Keratinocyte (primary cell): ENCODE measurements around the gene ABCB9. TPM values are rescaled to one million over a fixed set of nuclear protein-coding genes. Genes with fewer than 3 reads are reported as not detected.

Experiments used
- DNase-seq: peaks from one replicate; pipeline ENCODE4 v3.0.0-alpha.2; 2011; ENCODE audit warnings: low read depth, missing footprints, low spot score
- FAIRE-seq: peaks from 2 replicates; lab custom pipeline; 2011; peaks lifted over from hg19 to GRCh38; lab: Jason Lieb, UNC
- H2AFZ ChIP-seq: 2 replicates; pipeline ENCODE4 v1.6.0; 2012; ENCODE audit warnings: low read length, control low read depth, inconsistent platforms; ENCODE audit not compliant: control insufficient read depth
- H3K27ac ChIP-seq: 2 replicates; pipeline ENCODE4 v1.5.1; 2011; ENCODE audit warnings: low read length; ENCODE audit not compliant: control insufficient read depth, insufficient read depth
- H3K27me3 ChIP-seq: 3 replicates; pipeline ENCODE4 v1.6.0; 2011; ENCODE audit warnings: low read length; ENCODE audit not compliant: control insufficient read depth, insufficient read depth; ENCODE audit errors: extremely low read depth
- H3K36me3 ChIP-seq, 2 experiments: 2 replicates in 1 of 2; 3 replicates in 1 of 2; pipeline ENCODE4 v1.5.1; 2011; ENCODE audit warnings: low read length in 2 of 2, mild to moderate bottlenecking in 1 of 2; ENCODE audit not compliant: control insufficient read depth in 2 of 2, insufficient read depth in 2 of 2; ENCODE audit errors: extremely low read depth in 1 of 2
- H3K4me1 ChIP-seq: 3 replicates; pipeline ENCODE4 v1.5.1; 2011; ENCODE audit warnings: low read length; ENCODE audit not compliant: control insufficient read depth, insufficient read depth; ENCODE audit errors: extremely low read depth
- H3K4me2 ChIP-seq: 3 replicates; pipeline ENCODE4 v1.6.0; 2011; ENCODE audit warnings: low read depth, low read length; ENCODE audit not compliant: control insufficient read depth, insufficient read depth; ENCODE audit errors: extremely low read depth
- H3K4me3 ChIP-seq, 3 experiments: fragments of 200-600 bp in 1 of 3; sonication (generic) in 1 of 3; 2 replicates in 2 of 3; 3 replicates in 1 of 3; pipeline ENCODE4 v1.5.1; 2011 to 2016; ENCODE audit warnings: low read length in 3 of 3, mild to moderate bottlenecking in 3 of 3, control low read depth in 2 of 3, inconsistent platforms in 1 of 3, low read depth in 1 of 3, mixed read lengths in 1 of 3, mixed run types in 1 of 3, moderate library complexity in 1 of 3; ENCODE audit not compliant: control insufficient read depth in 2 of 3, insufficient read depth in 2 of 3; ENCODE audit errors: extremely low read depth in 1 of 3
- H3K79me2 ChIP-seq: 2 replicates; pipeline ENCODE4 v1.6.0; 2012; ENCODE audit warnings: low read length; ENCODE audit not compliant: control insufficient read depth, insufficient read depth
- H3K9ac ChIP-seq: 3 replicates; pipeline ENCODE4 v1.6.0; 2011; ENCODE audit warnings: low read length; ENCODE audit not compliant: control insufficient read depth, insufficient read depth; ENCODE audit errors: extremely low read depth
- H3K9me1 ChIP-seq: 3 replicates; pipeline ENCODE4 v1.6.0; 2011; ENCODE audit warnings: low read length; ENCODE audit not compliant: control insufficient read depth, insufficient read depth; ENCODE audit errors: extremely low read depth
- H3K9me3 ChIP-seq: 2 replicates; pipeline ENCODE4 v1.5.1; 2012; ENCODE audit warnings: low read depth, low read length; ENCODE audit not compliant: control insufficient read depth
- H4K20me1 ChIP-seq: 3 replicates; pipeline ENCODE4 v1.6.0; 2011; ENCODE audit warnings: low read length; ENCODE audit not compliant: control insufficient read depth, insufficient read depth; ENCODE audit errors: extremely low read depth
- EZH2 ChIP-seq: IDR thresholded peaks from one replicate; pipeline ENCODE4 v1.6.1; 2012; ENCODE audit warnings: inconsistent platforms, mild to moderate bottlenecking, low read length, moderate library complexity
- dilution Hi-C: fragments of 300-500 bp; cut with MboI; formaldehyde crosslinking; loops from one replicate; pipeline ENCODE4 v1.7.0; 2020; ENCODE audit warnings: low sequenced_read_pairs; ENCODE audit not compliant: extremely low pct_ligation_motif_present
- polyA plus RNA-seq, 5 experiments: library from polyadenylated mRNA; depleted of rRNA in 3 of 5; stranded (reverse) in 3 of 5; stranded (forward) in 1 of 5; unstranded in 1 of 5; fragments of >200 nt; gene quantifications; 1 replicate in 1 of 5; 2 replicates in 3 of 5; 3 replicates in 1 of 5; pipeline versions ENCODE4 v1.2.1 to v1.2.3, GENCODE V29; 2011 to 2012; ENCODE audit warnings: missing spikeins in 2 of 5, low read depth in 1 of 5, low replicate concordance in 1 of 5
- TF ChIP-seq, protein P1 (sequence below), 3 experiments: IDR thresholded peaks in 1 of 3; conservative IDR thresholded peaks in 1 of 3; optimal IDR thresholded peaks in 1 of 3; 2 replicates in 2 of 3; 3 replicates in 1 of 3; pipeline versions ENCODE3 to v1.5.1; 2011; ENCODE audit warnings: low read length in 3 of 3, mild to moderate bottlenecking in 3 of 3, moderate library complexity in 2 of 3, control low read depth in 1 of 3, inconsistent platforms in 1 of 3; ENCODE audit not compliant: insufficient read depth in 2 of 3; ENCODE audit errors: extremely low read depth in 1 of 3

ABCB9 gene
- polyA plus RNA-seq, 1 donor (not counting 4 experiments of a cell fraction or from before 2014, with no cell fraction given) = 4.0 TPM

DNA sequence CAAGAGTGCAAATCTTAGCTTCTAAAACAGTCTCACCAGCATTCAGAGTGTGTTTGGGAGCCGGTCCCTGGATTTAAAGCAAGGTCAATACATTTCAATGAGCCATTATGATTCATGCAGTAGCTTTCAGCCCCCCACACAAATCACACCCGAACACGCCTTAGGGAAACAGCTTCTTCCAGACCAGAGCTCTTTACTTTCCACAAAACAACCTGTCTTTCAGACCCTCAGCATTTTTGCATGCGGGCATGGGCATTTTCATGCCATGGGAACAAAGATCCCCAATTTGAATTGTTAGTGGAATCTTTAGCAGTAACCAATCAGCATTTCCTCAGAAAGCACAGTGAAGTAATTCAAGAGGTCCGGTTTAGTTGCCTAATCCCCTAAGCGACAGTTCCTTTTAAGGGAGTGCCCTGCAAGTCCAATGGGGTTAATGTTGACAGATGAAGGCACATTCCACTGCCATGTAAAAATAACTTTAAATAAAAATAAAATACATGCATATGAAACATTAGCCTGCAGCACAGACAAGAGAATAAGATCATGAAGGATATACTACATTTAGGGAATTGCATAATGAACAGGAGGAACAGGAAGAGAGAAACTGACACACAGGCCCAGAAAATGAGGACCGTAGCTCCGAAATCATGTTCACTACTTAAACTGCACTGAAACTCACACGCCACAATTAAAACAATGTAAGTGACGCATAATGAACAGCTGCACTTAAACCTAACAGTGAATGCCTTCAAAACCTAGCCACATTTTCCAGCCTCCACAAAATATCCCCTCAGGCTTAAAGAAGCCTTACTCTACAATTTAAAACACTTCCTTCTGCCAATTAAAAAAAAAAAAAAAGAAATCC, 74.4 kb downstream of the ABCB9 start:
- peaks cover 0 to 13% of the 10 kb centered on the region in 2 experiments for H3K36me3 ChIP-seq
- H3K9me3 ChIP-seq = no peaks in the 10 kb centered on the region
- H4K20me1 ChIP-seq = no peaks in the 10 kb centered on the region
- H3K79me2 ChIP-seq = peaks cover 75% of the 10 kb centered on the region
- DNase-seq (no peak), FAIRE-seq (no peak)
- H3K27me3 ChIP-seq = no peaks in the 10 kb centered on the region
- H3K4me3 ChIP-seq = peak overlapping the region; percentile 23 to 68 (median 67)
- peak overlapping the region; percentile 98 for H3K4me2 ChIP-seq
- TF ChIP-seq, protein P1, sequence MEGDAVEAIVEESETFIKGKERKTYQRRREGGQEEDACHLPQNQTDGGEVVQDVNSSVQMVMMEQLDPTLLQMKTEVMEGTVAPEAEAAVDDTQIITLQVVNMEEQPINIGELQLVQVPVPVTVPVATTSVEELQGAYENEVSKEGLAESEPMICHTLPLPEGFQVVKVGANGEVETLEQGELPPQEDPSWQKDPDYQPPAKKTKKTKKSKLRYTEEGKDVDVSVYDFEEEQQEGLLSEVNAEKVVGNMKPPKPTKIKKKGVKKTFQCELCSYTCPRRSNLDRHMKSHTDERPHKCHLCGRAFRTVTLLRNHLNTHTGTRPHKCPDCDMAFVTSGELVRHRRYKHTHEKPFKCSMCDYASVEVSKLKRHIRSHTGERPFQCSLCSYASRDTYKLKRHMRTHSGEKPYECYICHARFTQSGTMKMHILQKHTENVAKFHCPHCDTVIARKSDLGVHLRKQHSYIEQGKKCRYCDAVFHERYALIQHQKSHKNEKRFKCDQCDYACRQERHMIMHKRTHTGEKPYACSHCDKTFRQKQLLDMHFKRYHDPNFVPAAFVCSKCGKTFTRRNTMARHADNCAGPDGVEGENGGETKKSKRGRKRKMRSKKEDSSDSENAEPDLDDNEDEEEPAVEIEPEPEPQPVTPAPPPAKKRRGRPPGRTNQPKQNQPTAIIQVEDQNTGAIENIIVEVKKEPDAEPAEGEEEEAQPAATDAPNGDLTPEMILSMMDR (optimal IDR thresholded peaks at IDR 0.05 in 1 of 3, IDR thresholded peaks at IDR 0.05 in 1 of 3, conservative IDR thresholded peaks at IDR 0.05 in 1 of 3; ENCODE audit: extremely low read depth in 1 of 3, insufficient read depth in 2 of 3, low read length in 3 of 3) = no peak
- no peak for TF ChIP-seq EZH2
- H2AFZ ChIP-seq = no peak overlapping the region
- dilution Hi-C loops = no loop called here
- peak overlapping the region; percentile 86 for H3K9ac ChIP-seq
- peaks cover 71% of the 10 kb centered on the region for H3K4me1 ChIP-seq
- no peaks in the 10 kb centered on the region for H3K9me1 ChIP-seq
- H3K27ac ChIP-seq = peak overlapping the region; percentile 99

DNA sequence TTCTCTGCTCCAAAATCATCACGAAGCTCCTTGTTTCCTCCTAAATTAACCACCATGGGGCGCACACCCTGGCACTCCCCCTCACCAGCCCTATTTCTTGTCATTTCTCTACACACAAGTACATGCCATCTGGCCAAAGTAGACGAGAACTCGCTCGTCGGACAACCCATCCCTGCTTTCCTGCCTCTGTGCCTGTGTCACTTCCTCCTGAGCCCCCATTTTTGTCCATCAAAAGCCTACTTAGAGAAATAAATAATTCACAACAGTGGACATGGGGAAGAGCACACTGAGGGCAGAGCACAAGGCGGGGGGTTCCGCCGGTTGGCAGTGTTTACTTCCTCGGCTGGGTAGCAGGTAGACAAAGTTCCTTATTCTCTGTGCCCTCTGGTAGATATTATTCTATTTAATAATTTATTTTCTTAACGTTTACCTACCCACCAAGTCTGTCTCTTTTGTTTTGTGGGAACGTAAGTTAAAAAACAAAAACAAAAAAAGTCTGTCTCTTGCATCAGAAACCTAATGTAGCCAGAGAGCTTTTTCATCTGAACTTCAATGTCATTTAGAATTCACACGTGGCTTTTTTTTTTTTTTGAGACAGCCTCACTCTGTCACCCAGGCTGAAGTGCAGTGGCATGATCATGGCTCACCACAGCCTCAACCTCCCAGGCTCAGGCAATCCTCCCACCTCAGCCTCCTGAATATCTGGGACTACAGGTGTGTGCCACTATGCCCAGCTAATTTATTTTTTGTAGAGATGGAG, 76.3 kb downstream of the ABCB9 start:
- peaks cover 82% of the 10 kb centered on the region for H3K79me2 ChIP-seq
- no peak for DNase-seq
- H3K9ac ChIP-seq = peak overlapping the region; percentile 5
- no peak overlapping the region for H3K4me3 ChIP-seq
- H2AFZ ChIP-seq = no peak overlapping the region
- H3K4me2 ChIP-seq = peak overlapping the region; percentile 98
- peaks cover 88% of the 10 kb centered on the region for H3K4me1 ChIP-seq
- peak overlapping the region; percentile 99 for H3K27ac ChIP-seq
- H3K9me1 ChIP-seq = no peaks in the 10 kb centered on the region
- no peak for FAIRE-seq
- dilution Hi-C loops = no loop called here
- peaks cover 0 to 13% of the 10 kb centered on the region in 2 experiments for H3K36me3 ChIP-seq
- TF ChIP-seq, protein P1 (optimal IDR thresholded peaks at IDR 0.05 in 1 of 3, IDR thresholded peaks at IDR 0.05 in 1 of 3, conservative IDR thresholded peaks at IDR 0.05 in 1 of 3; ENCODE audit: extremely low read depth in 1 of 3, insufficient read depth in 2 of 3, low read length in 3 of 3) = no peak
- no peak for TF ChIP-seq EZH2
- no peaks in the 10 kb centered on the region for H4K20me1 ChIP-seq
- H3K27me3 ChIP-seq = no peaks in the 10 kb centered on the region
- no peaks in the 10 kb centered on the region for H3K9me3 ChIP-seq
